Measurements from ENCODE around the gene SH3PXD2A. TPM values are rescaled to one million over a fixed set of nuclear protein-coding genes. Genes with fewer than 3 reads are reported as not detected.
"Not testable (repeated sequence)": the region's sequence is repeated elsewhere in the genome, so short reads cannot be mapped to it uniquely, and the experiment has no call there.

Gene SH3PXD2A
- total and polyA plus RNA-seq, 4 experiments from 2014 or later: 0.39 to 17.5 (median 8.9) TPM

GRCh38 chr10:103731026-103731425, 124.3 kb downstream of the SH3PXD2A start:
- CTCF ChIA-PET (ENCODE audit: partially characterized antibody): interaction anchor here (1.0 kb wide), 1 partner anchor 18 kb away, joined by 3 read pairs; no protein-coding TSS in a partner anchor
- H3K27me3 ChIP-seq (ENCODE audit: insufficient read depth, low read length); H3K4me3 ChIP-seq (ENCODE audit: low read length in 2 of 2); H3K27ac Mint-ChIP-seq; H3K36me3 Mint-ChIP-seq; DNase-seq; H3K4me3 Mint-ChIP-seq; POLR2A ChIA-PET (ENCODE audit: partially characterized antibody); H3K9me3 ChIP-seq (ENCODE audit: control insufficient read depth in 1 of 2, low read length in 2 of 2); H3K9me3 Mint-ChIP-seq; H3K27me3 Mint-ChIP-seq; H3K4me1 ChIP-seq (ENCODE audit: insufficient read depth, low read length); H3K36me3 ChIP-seq (ENCODE audit: insufficient read depth, low read length); intact Hi-C loops (cut with micrococcal nuclease); H3K27ac ChIP-seq (ENCODE audit: low read depth, low read length); H3K4me1 Mint-ChIP-seq: not testable (repeated sequence)

DNA sequence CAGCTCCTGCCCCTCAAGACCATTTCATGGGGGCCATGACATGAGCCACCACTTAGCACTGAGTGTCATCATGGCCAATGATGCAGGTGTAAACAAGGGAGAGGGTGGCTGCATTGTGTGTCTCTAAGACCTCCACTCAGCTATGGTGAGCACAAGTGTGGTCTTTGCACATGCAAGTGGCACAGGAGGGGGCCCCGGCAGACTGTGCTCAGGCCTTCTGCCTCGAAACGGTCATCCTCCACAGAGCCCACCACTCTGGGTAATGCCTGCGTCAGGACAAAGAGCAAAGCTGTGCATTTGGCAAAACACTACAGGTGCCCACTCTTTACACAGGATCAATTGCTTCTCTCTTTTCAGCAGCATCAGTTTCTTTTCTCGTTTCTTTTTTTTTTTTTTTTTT, 125.5 kb downstream of the SH3PXD2A start:
- POLR2A ChIA-PET (ENCODE audit: partially characterized antibody): interaction anchor here (0.8 kb wide), 1 partner anchor 96 kb away, joined by 3 read pairs; no protein-coding TSS in a partner anchor
- Mint-ChIP-seq H3K9me3 (no peaks in the 10 kb centered on the region), H3K27me3 (no peaks in the 10 kb centered on the region), H3K36me3 (no peaks in the 10 kb centered on the region), H3K4me3 (no peak overlapping the region), H3K27ac (no peak overlapping the region), H3K4me1 (peaks cover 0 to 8% (median 2%) of the 10 kb centered on the region in 4 donors)
- Histone ChIP-seq H3K36me3 (ENCODE audit: insufficient read depth, low read length) (no peaks in the 10 kb centered on the region), H3K27ac (ENCODE audit: low read depth, low read length) (no peak overlapping the region), H3K9me3 (ENCODE audit: control insufficient read depth in 1 of 2, low read length in 2 of 2) (no peaks in the 10 kb centered on the region), H3K4me1 (ENCODE audit: insufficient read depth, low read length) (no peaks in the 10 kb centered on the region), H3K27me3 (ENCODE audit: insufficient read depth, low read length) (no peaks in the 10 kb centered on the region), H3K4me3 (ENCODE audit: low read length in 2 of 2) (no peak overlapping the region)
- no peak for DNase-seq
- CTCF ChIA-PET (ENCODE audit: partially characterized antibody): interaction anchor here (1.1 to 1.2 kb wide), 2 partner anchors 15 to 43 kb away, joined by 3 read pairs; no protein-coding TSS in a partner anchor
- intact Hi-C loops (cut with micrococcal nuclease): no loop called here

GRCh38 chr10:103727991-103728689, 127.2 kb downstream of the SH3PXD2A start:
- DNase-seq: no peak
- no peak overlapping the region for H3K27ac Mint-ChIP-seq
- ChIA-PET POLR2A (ENCODE audit: partially characterized antibody) (interaction anchor here (1.0 kb wide), 1 partner anchor 12 kb away, joined by 3 read pairs; no protein-coding TSS in a partner anchor), CTCF (ENCODE audit: partially characterized antibody) (interaction anchor here (0.6 to 2.1 kb wide), 6 partner anchors 11 to 478 kb away, joined by 3 to 6 read pairs (median 3); no protein-coding TSS in a partner anchor)
- Histone ChIP-seq H3K4me1 (ENCODE audit: insufficient read depth, low read length) (no peaks in the 10 kb centered on the region), H3K27ac (ENCODE audit: low read depth, low read length) (no peak overlapping the region), H3K9me3 (ENCODE audit: control insufficient read depth in 1 of 2, low read length in 2 of 2) (no peaks in the 10 kb centered on the region), H3K4me3 (ENCODE audit: low read length in 2 of 2) (no peak overlapping the region), H3K36me3 (ENCODE audit: insufficient read depth, low read length) (no peaks in the 10 kb centered on the region), H3K27me3 (ENCODE audit: insufficient read depth, low read length) (no peaks in the 10 kb centered on the region)
- H3K9me3 Mint-ChIP-seq: no peaks in the 10 kb centered on the region
- no peaks in the 10 kb centered on the region for H3K36me3 Mint-ChIP-seq
- no peaks in the 10 kb centered on the region for H3K27me3 Mint-ChIP-seq
- H3K4me1 Mint-ChIP-seq: peaks cover 0 to 8% (median 2%) of the 10 kb centered on the region in 4 donors
- no peak overlapping the region for H3K4me3 Mint-ChIP-seq
- intact Hi-C loops (cut with micrococcal nuclease): no loop called here

GRCh38 chr10:103727546-103727963, 127.8 kb downstream of the SH3PXD2A start:
- ChIA-PET CTCF (ENCODE audit: partially characterized antibody) (interaction anchor here (0.8 to 2.1 kb wide), 3 partner anchors 14 to 170 kb away, joined by 3 to 6 read pairs (median 3); no protein-coding TSS in a partner anchor), POLR2A (ENCODE audit: partially characterized antibody) (no interaction called here)
- H3K4me3 Mint-ChIP-seq: no peak overlapping the region
- Histone ChIP-seq H3K9me3 (ENCODE audit: control insufficient read depth in 1 of 2, low read length in 2 of 2) (no peaks in the 10 kb centered on the region), H3K27me3 (ENCODE audit: insufficient read depth, low read length) (no peaks in the 10 kb centered on the region), H3K36me3 (ENCODE audit: insufficient read depth, low read length) (no peaks in the 10 kb centered on the region), H3K4me1 (ENCODE audit: insufficient read depth, low read length) (no peaks in the 10 kb centered on the region), H3K4me3 (ENCODE audit: low read length in 2 of 2) (no peak overlapping the region), H3K27ac (ENCODE audit: low read depth, low read length) (no peak overlapping the region)
- H3K36me3 Mint-ChIP-seq: no peaks in the 10 kb centered on the region
- intact Hi-C loops (cut with micrococcal nuclease): no loop called here
- H3K9me3 Mint-ChIP-seq: no peaks in the 10 kb centered on the region
- H3K27ac Mint-ChIP-seq: no peak overlapping the region
- peaks cover 0 to 8% (median 2%) of the 10 kb centered on the region in 4 donors for H3K4me1 Mint-ChIP-seq
- DNase-seq: no peak
- H3K27me3 Mint-ChIP-seq: no peaks in the 10 kb centered on the region

DNA sequence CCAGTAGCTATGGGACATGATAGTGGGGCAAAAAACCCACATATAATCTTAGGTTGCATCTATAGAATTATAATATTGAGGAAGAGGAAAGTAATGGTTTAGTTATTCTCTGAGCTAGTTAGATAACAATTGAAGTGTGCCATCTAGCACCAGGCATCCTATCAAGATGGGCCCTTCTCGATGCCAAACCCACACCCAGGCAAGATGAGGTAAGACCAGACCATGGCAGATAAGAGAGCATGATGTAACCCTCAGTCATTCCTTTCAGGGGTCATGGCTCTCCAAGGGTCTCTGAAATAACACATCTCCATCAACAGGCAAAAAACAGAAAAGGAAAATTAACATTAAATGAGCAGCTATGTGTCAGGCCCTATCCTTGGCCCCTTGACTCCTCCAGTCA, 128.7 kb downstream of the SH3PXD2A start:
- H3K27me3 Mint-ChIP-seq: no peaks in the 10 kb centered on the region
- CTCF ChIA-PET (ENCODE audit: partially characterized antibody): interaction anchor here (1.0 to 1.1 kb wide), 2 partner anchors 14 to 132 kb away, joined by 3 to 4 read pairs; no protein-coding TSS in a partner anchor

GRCh38 chr10:103725242-103725641, 130.1 kb downstream of the SH3PXD2A start:
- H3K27ac ChIP-seq (ENCODE audit: low read depth, low read length): no peak overlapping the region
- Mint-ChIP-seq H3K4me1 (peaks cover 0 to 1% (median 0%) of the 10 kb centered on the region in 4 donors), H3K4me3 (no peak overlapping the region), H3K9me3 (no peaks in the 10 kb centered on the region), H3K27ac (peak overlapping the region in 1 of 7 donors; percentile 33), H3K27me3 (no peaks in the 10 kb centered on the region), H3K36me3 (no peaks in the 10 kb centered on the region)
- H3K9me3 ChIP-seq (ENCODE audit: control insufficient read depth in 1 of 2, low read length in 2 of 2): no peaks in the 10 kb centered on the region
- no peaks in the 10 kb centered on the region for H3K4me1 ChIP-seq (ENCODE audit: insufficient read depth, low read length)
- H3K27me3 ChIP-seq (ENCODE audit: insufficient read depth, low read length): no peaks in the 10 kb centered on the region
- intact Hi-C loops (cut with micrococcal nuclease): no loop called here
- DNase-seq: no peak
- no peak overlapping the region for H3K4me3 ChIP-seq (ENCODE audit: low read length in 2 of 2)
- ChIA-PET CTCF (ENCODE audit: partially characterized antibody) (no interaction called here), POLR2A (ENCODE audit: partially characterized antibody) (interaction anchor here (1.0 kb wide), 1 partner anchor 24 kb away, joined by 5 read pairs; no protein-coding TSS in a partner anchor)
- no peaks in the 10 kb centered on the region for H3K36me3 ChIP-seq (ENCODE audit: insufficient read depth, low read length)

More for the DNA sequence above, 128.7 kb downstream of the SH3PXD2A start:
- Histone ChIP-seq H3K9me3 (ENCODE audit: control insufficient read depth in 1 of 2, low read length in 2 of 2) (no peaks in the 10 kb centered on the region), H3K27me3 (ENCODE audit: insufficient read depth, low read length) (no peaks in the 10 kb centered on the region), H3K36me3 (ENCODE audit: insufficient read depth, low read length) (no peaks in the 10 kb centered on the region), H3K27ac (ENCODE audit: low read depth, low read length) (no peak overlapping the region), H3K4me3 (ENCODE audit: low read length in 2 of 2) (no peak overlapping the region), H3K4me1 (ENCODE audit: insufficient read depth, low read length) (no peaks in the 10 kb centered on the region)
- intact Hi-C loops (cut with micrococcal nuclease): no loop called here
- Mint-ChIP-seq H3K4me3 (no peak overlapping the region), H3K4me1 (peaks cover 0 to 8% (median 2%) of the 10 kb centered on the region in 4 donors), H3K27ac (peak overlapping the region in 2 of 7 donors; percentile 4 to 9), H3K9me3 (no peaks in the 10 kb centered on the region), H3K36me3 (no peaks in the 10 kb centered on the region)
- POLR2A ChIA-PET (ENCODE audit: partially characterized antibody): no interaction called here
- DNase-seq: no peak

DNA sequence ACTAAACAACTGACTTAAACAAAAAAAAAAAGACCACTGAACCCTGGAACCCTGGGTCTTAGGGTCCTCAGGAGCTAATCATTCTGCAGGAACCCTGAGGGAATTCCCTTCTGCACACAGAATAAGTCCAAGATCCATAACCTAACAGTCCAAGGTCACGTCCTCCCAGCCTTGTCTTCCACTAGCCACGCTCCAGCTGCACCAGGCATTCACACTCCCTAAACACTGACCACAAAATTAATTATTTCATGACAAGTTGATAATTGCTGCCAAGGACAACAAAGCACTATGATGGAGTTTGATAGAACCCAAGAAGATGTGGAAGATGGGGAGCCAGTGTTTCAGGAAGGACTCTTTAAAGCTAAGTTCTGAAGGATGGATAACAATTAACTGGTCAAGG, 130.6 kb downstream of the SH3PXD2A start:
- no peaks in the 10 kb centered on the region for H3K36me3 ChIP-seq (ENCODE audit: insufficient read depth, low read length)
- no peak overlapping the region for H3K4me3 ChIP-seq (ENCODE audit: low read length in 2 of 2)
- ChIA-PET CTCF (ENCODE audit: partially characterized antibody) (interaction anchor here (2.1 kb wide), 1 partner anchor 134 kb away, joined by 6 read pairs; no protein-coding TSS in a partner anchor), POLR2A (ENCODE audit: partially characterized antibody) (interaction anchor here (1.0 kb wide), 1 partner anchor 24 kb away, joined by 5 read pairs; no protein-coding TSS in a partner anchor)
- H3K4me3 Mint-ChIP-seq: no peak overlapping the region
- no peaks in the 10 kb centered on the region for H3K4me1 Mint-ChIP-seq
- H3K4me1 ChIP-seq (ENCODE audit: insufficient read depth, low read length): no peaks in the 10 kb centered on the region
- H3K9me3 ChIP-seq (ENCODE audit: control insufficient read depth in 1 of 2, low read length in 2 of 2): no peaks in the 10 kb centered on the region
- H3K27ac ChIP-seq (ENCODE audit: low read depth, low read length): no peak overlapping the region
- H3K27ac Mint-ChIP-seq: peak overlapping the region in 1 of 7 donors; percentile 56
- no peaks in the 10 kb centered on the region for H3K36me3 Mint-ChIP-seq
- no peaks in the 10 kb centered on the region for H3K9me3 Mint-ChIP-seq
- DNase-seq: no peak
- H3K27me3 Mint-ChIP-seq: no peaks in the 10 kb centered on the region
- H3K27me3 ChIP-seq (ENCODE audit: insufficient read depth, low read length): no peaks in the 10 kb centered on the region
- intact Hi-C loops (cut with micrococcal nuclease): no loop called here
